Esophagus squamous epithelium (tissue), 5 donors: ENCODE data around the gene CCDC194. TPM values are rescaled to one million over a fixed set of nuclear protein-coding genes. Genes with fewer than 3 reads are reported as not detected.

Experiments used
- DNase-seq: peaks from one replicate; lab custom pipeline; 2025; lab: John Stamatoyannopoulos, UW
- H3K27ac ChIP-seq, 4 donors: fragments of 200-600 bp; sonication (generic); one replicate each; pipeline ENCODE4 v1.5.1; 2016 to 2019; ENCODE audit warnings: mild to moderate bottlenecking in 1 of 4
- H3K27me3 ChIP-seq, 4 donors: fragments of 200-600 bp; sonication (generic); 1 replicate in 3 of 4; 2 replicates in 1 of 4; pipeline versions ENCODE4 v1.5.1 to v1.6.0; 2017 to 2021; ENCODE audit warnings: antibody characterized with exemption in 1 of 4
- H3K36me3 ChIP-seq, 3 donors: fragments of 200-600 bp; sonication (generic); one replicate each; pipeline ENCODE4 v1.5.1; 2016 to 2019
- H3K4me1 ChIP-seq, 3 donors: fragments of 200-600 bp; sonication (generic); one replicate each; pipeline ENCODE4 v1.5.1; 2017 to 2019
- H3K4me3 ChIP-seq, 4 donors: fragments of 200-600 bp; sonication (generic); 1 replicate in 3 of 4; 2 replicates in 1 of 4; pipeline ENCODE4 v1.5.1; 2016 to 2019; ENCODE audit warnings: mild to moderate bottlenecking in 2 of 4, moderate library complexity in 1 of 4
- H3K9me3 ChIP-seq, 3 donors: fragments of 200-600 bp; sonication (generic); one replicate each; pipeline ENCODE4 v1.5.1; 2016 to 2019
- CTCF ChIP-seq, 6 experiments: fragments of 450-650 bp in 4 of 6; fragments of 200-600 bp in 2 of 6; sonication (generic) in 2 of 6; IDR thresholded peaks; one replicate each; pipeline ENCODE4 v1.5.1; 2016 to 2019; ENCODE audit warnings: antibody characterized with exemption in 6 of 6, mild to moderate bottlenecking in 4 of 6, moderate library complexity in 4 of 6
- POLR2A ChIP-seq, 4 donors: fragments of 450-650 bp; IDR thresholded peaks; one replicate each; pipeline ENCODE4 v1.6.1; 2017; ENCODE audit warnings: antibody characterized with exemption in 4 of 4, mild to moderate bottlenecking in 4 of 4, moderate library complexity in 3 of 4
- WGBS, 2 donors: methylation state at CpG; one replicate each; pipeline ENCODE4 v1.1.5; 2018; 5-methylcytosine and 5-hydroxymethylcytosine counted together
- intact Hi-C: fragments of 100-400 bp; cut with DNase I; formaldehyde crosslinking; loops from one replicate; pipeline ENCODE4 v1.15.0; 2022
- total RNA-seq, 4 donors: library from RNA; depleted of rRNA; stranded (reverse); fragments of >200 nt; gene quantifications; one replicate each; pipeline ENCODE4 v1.1.0, GENCODE V29; 2016
- donor health status: DM: yes; HTN: yes; CAD: no.

The CCDC194 gene
- total RNA-seq, 4 donors from 2014 or later: not detected

GRCh38 chr19:17389957-17390664, 3.9 kb downstream of the CCDC194 start:
- peaks cover 0 to 52% (median 0%) of the 10 kb centered on the region in 4 donors for H3K27me3 ChIP-seq
- no peaks in the 10 kb centered on the region for H3K36me3 ChIP-seq
- H3K4me3 ChIP-seq: peak overlapping the region in 3 of 4 donors; percentile 50 to 67 (median 51)
- intact Hi-C loops: loop anchor here (10.0 kb wide), 2 partner anchors 75 to 95 kb away; partner anchors contain the start of gene NXNL1
- DNase-seq: no peak
- TF ChIP-seq CTCF (IDR thresholded peaks at IDR 0.05): no peak
- TF ChIP-seq POLR2A (IDR thresholded peaks at IDR 0.05): no peak
- no peaks in the 10 kb centered on the region for H3K9me3 ChIP-seq
- H3K4me1 ChIP-seq: peaks cover 6 to 44% (median 14%) of the 10 kb centered on the region in 3 donors
- H3K27ac ChIP-seq: peak overlapping the region in 2 of 4 donors; percentile 42 to 59
- whole genome bisulfite sequencing, 2 donors: 27 to 85% methylated on average over 3 to 4 of the region's 37 CpGs

- peaks cover 0 to 47% (median 0%) of the 10 kb centered on the region in 4 donors for H3K27me3 ChIP-seq
- intact Hi-C loops: loop anchor here (10.0 kb wide), 1 partner anchor 94 kb away; no protein-coding TSS in a partner anchor
- 35 to 37% methylated on average over 1 of the region's 1 CpG for WGBS, 2 donors
- TF ChIP-seq POLR2A (IDR thresholded peaks at IDR 0.05) (no peak), CTCF (IDR thresholded peaks at IDR 0.05) (no peak)
- no peak overlapping the region for H3K27ac ChIP-seq
- H3K36me3 ChIP-seq: no peaks in the 10 kb centered on the region
- no peak for DNase-seq
- H3K9me3 ChIP-seq: no peaks in the 10 kb centered on the region
- H3K4me1 ChIP-seq: peaks cover 6 to 35% (median 14%) of the 10 kb centered on the region in 3 donors
- H3K4me3 ChIP-seq: no peak overlapping the region
These were observed 4.7 kb downstream of the CCDC194 start for GRCh38 chr19:17389288-17389687.

- TF ChIP-seq CTCF (IDR thresholded peaks at IDR 0.05): peak; percentile 80 to 94 (median 86)
- TF ChIP-seq POLR2A (IDR thresholded peaks at IDR 0.05): no peak
- H3K9me3 ChIP-seq: no peaks in the 10 kb centered on the region
- H3K4me1 ChIP-seq: peaks cover 6 to 37% (median 8%) of the 10 kb centered on the region in 3 donors
- intact Hi-C loops: loop anchor here (2.0 to 10.0 kb wide), 2 partner anchors 39 to 91 kb away; no protein-coding TSS in a partner anchor
- peaks cover 0 to 16% (median 0%) of the 10 kb centered on the region in 4 donors for H3K27me3 ChIP-seq
- WGBS, 2 donors: 43 to 46% methylated on average over 8 to 11 of the region's 20 CpGs
- no peaks in the 10 kb centered on the region for H3K36me3 ChIP-seq
- DNase-seq: no peak
- no peak overlapping the region for H3K27ac ChIP-seq
- no peak overlapping the region for H3K4me3 ChIP-seq
These were observed 8.0 kb downstream of the CCDC194 start for GRCh38 chr19:17385878-17386611.

GRCh38 chr19:17380426-17381138, 13.4 kb downstream of the CCDC194 start:
- Histone ChIP-seq H3K4me1 (peaks cover 0 to 28% (median 8%) of the 10 kb centered on the region in 3 donors), H3K4me3 (no peak overlapping the region), H3K9me3 (no peaks in the 10 kb centered on the region), H3K27ac (no peak overlapping the region), H3K36me3 (no peaks in the 10 kb centered on the region), H3K27me3 (peaks cover 0 to 15% (median 0%) of the 10 kb centered on the region in 4 donors)
- DNase-seq: no peak
- WGBS, 2 donors: 83 to 92% methylated on average over 3 to 5 of the region's 5 CpGs
- TF ChIP-seq CTCF (IDR thresholded peaks at IDR 0.05) (no peak), POLR2A (IDR thresholded peaks at IDR 0.05) (no peak)
- intact Hi-C loops: loop anchor here (10.0 kb wide), 1 partner anchor 86 kb away; no protein-coding TSS in a partner anchor
